A549 (cell line): ENCODE results near the gene CMKLR1.

Experiments
- CBX8 ChIP-seq: fragments of 200-600 bp; sonication (generic); IDR thresholded peaks from 2 replicates; pipeline ENCODE4 v1.6.1; 2016
- EP300 ChIP-seq, 2 experiments: fragments of >200 bp; sonication (Bioruptor Twin); formaldehyde crosslinking; IDR thresholded peaks; 2 replicates in 1 of 2; 3 replicates in 1 of 2; pipeline ENCODE4 v1.6.1; 2016 to 2017
- MAX ChIP-seq: IDR thresholded peaks from 2 replicates; pipeline ENCODE4 v1.6.1; 2012
- RCOR1 ChIP-seq: fragments of 150-350 bp; IDR thresholded peaks from 2 replicates; pipeline ENCODE4 v1.6.1; 2014; ENCODE audit warnings: antibody characterized with exemption, low read length, low read depth
- REST ChIP-seq: fragments of 200-600 bp; sonication (generic); IDR thresholded peaks from 2 replicates; pipeline ENCODE4 v1.6.1; 2016; ENCODE audit warnings: antibody characterized with exemption, mild to moderate bottlenecking, moderate library complexity
- RFX5 ChIP-seq: fragments of 450-650 bp; IDR thresholded peaks from 2 replicates; pipeline ENCODE4 v1.7.1; 2014; ENCODE audit warnings: antibody characterized with exemption, mild to moderate bottlenecking, moderate library complexity
- ZFP36 ChIP-seq: fragments of 450-650 bp; IDR thresholded peaks from 2 replicates; pipeline ENCODE4 v1.6.1; 2014; ENCODE audit warnings: borderline replicate concordance; ENCODE audit not compliant: partially characterized antibody

- TF ChIP-seq EP300 (IDR thresholded peaks at IDR 0.05): no peak
- no peak for TF ChIP-seq RCOR1
- TF ChIP-seq MAX: no peak
- no peak for TF ChIP-seq RFX5
- no peak for TF ChIP-seq CBX8
- TF ChIP-seq REST: no peak
- no peak for TF ChIP-seq ZFP36
These were observed 31.3 kb upstream of the CMKLR1 start for GRCh38 chr12:108370415-108370814.
